H9 (cell line): ENCODE results near the gene PALD1. TPM values are rescaled to one million over a fixed set of nuclear protein-coding genes. Genes with fewer than 3 reads are reported as not detected.

ENCODE experiments used
- DNase-seq: peaks from one replicate; pipeline ENCODE4 v3.0.0-alpha.2; 2017
- H2AFZ ChIP-seq: one replicate; pipeline ENCODE4 v1.6.1; 2013; ENCODE audit warnings: mild to moderate bottlenecking, low read length, control low read depth, moderate library complexity
- H2AK5ac ChIP-seq: 2 replicates; pipeline ENCODE4 v1.6.1; 2013; ENCODE audit warnings: low read length, control low read depth, mixed read lengths; ENCODE audit not compliant: insufficient read length
- H2BK120ac ChIP-seq: one replicate; pipeline ENCODE4 v1.6.1; 2013; ENCODE audit warnings: low read depth, mild to moderate bottlenecking, low read length, control low read depth, inconsistent platforms; ENCODE audit not compliant: poor library complexity, severe bottlenecking
- H2BK12ac ChIP-seq: 2 replicates; pipeline ENCODE4 v1.6.1; 2013; ENCODE audit warnings: low read length, control low read depth, mixed read lengths, low read depth; ENCODE audit not compliant: insufficient read length
- H2BK15ac ChIP-seq: 2 replicates; pipeline ENCODE4 v1.6.1; 2013; ENCODE audit warnings: low read depth, low read length, control low read depth
- H2BK20ac ChIP-seq: one replicate; pipeline ENCODE4 v1.6.1; 2013; ENCODE audit warnings: low read depth, mild to moderate bottlenecking, low read length, control low read depth, inconsistent platforms; ENCODE audit not compliant: poor library complexity, severe bottlenecking
- H2BK5ac ChIP-seq: 2 replicates; pipeline ENCODE4 v1.6.1; 2013; ENCODE audit warnings: low read length, control low read depth, mixed read lengths; ENCODE audit not compliant: insufficient read length
- H3K14ac ChIP-seq: 2 replicates; pipeline ENCODE4 v1.6.1; 2013; ENCODE audit warnings: low read length, control low read depth; ENCODE audit not compliant: insufficient read depth
- H3K18ac ChIP-seq: 2 replicates; pipeline ENCODE4 v1.6.1; 2013; ENCODE audit warnings: low read depth, mild to moderate bottlenecking, mixed read lengths, low read length, control low read depth; ENCODE audit not compliant: insufficient read length
- H3K23ac ChIP-seq: 2 replicates; pipeline ENCODE4 v1.6.1; 2013; ENCODE audit warnings: low read length, control low read depth, mixed read lengths, low read depth; ENCODE audit not compliant: insufficient read length
- H3K23me2 ChIP-seq: 2 replicates; pipeline ENCODE4 v1.6.1; 2013; ENCODE audit warnings: low read depth, mild to moderate bottlenecking, mixed read lengths, low read length, control low read depth; ENCODE audit not compliant: insufficient read length, poor library complexity, severe bottlenecking
- H3K27ac ChIP-seq: 2 replicates; pipeline ENCODE4 v1.5.1; 2013; ENCODE audit warnings: low read length, control low read depth, mixed read lengths, low read depth; ENCODE audit not compliant: insufficient read length
- H3K27me3 ChIP-seq: 2 replicates; pipeline ENCODE4 v1.6.1; 2013; ENCODE audit warnings: low read length, control low read depth, inconsistent platforms; ENCODE audit not compliant: insufficient read depth
- H3K4ac ChIP-seq: 2 replicates; pipeline ENCODE4 v1.6.1; 2013; ENCODE audit warnings: low read depth, mild to moderate bottlenecking, control low read depth, inconsistent platforms, low read length, moderate library complexity
- H3K4me1 ChIP-seq: 2 replicates; pipeline ENCODE4 v1.6.1; 2013; ENCODE audit warnings: low read length, control low read depth, inconsistent platforms; ENCODE audit not compliant: insufficient read depth
- H3K4me2 ChIP-seq: 2 replicates; pipeline ENCODE4 v1.6.1; 2013; ENCODE audit warnings: low read length, control low read depth, mixed read lengths; ENCODE audit not compliant: insufficient read length, insufficient read depth
- H3K56ac ChIP-seq: 2 replicates; pipeline ENCODE4 v1.6.1; 2013; ENCODE audit warnings: low read depth, mild to moderate bottlenecking, mixed read lengths, low read length, control low read depth; ENCODE audit not compliant: insufficient read length
- H3K79me1 ChIP-seq: 2 replicates; pipeline ENCODE4 v1.6.1; 2013; ENCODE audit warnings: low read depth, mild to moderate bottlenecking, moderate library complexity, low read length, control low read depth, inconsistent platforms; ENCODE audit not compliant: insufficient read depth, poor library complexity, severe bottlenecking
- H3K79me2 ChIP-seq: 2 replicates; pipeline ENCODE4 v1.6.1; 2013; ENCODE audit warnings: low read length, control low read depth, inconsistent platforms; ENCODE audit not compliant: insufficient read depth
- H3K9ac ChIP-seq: 2 replicates; pipeline ENCODE4 v1.6.1; 2013; ENCODE audit warnings: low read length, control low read depth, mixed read lengths; ENCODE audit not compliant: insufficient read length; ENCODE audit errors: extremely low read depth
- H3K9me3 ChIP-seq: one replicate; pipeline ENCODE4 v1.6.1; 2013; ENCODE audit warnings: low read depth, low read length, inconsistent platforms; ENCODE audit not compliant: control insufficient read depth
- H3T11ph ChIP-seq: one replicate; pipeline ENCODE4 v1.6.1; 2013; ENCODE audit warnings: mild to moderate bottlenecking, low read length, control low read depth, inconsistent platforms
- H4K20me1 ChIP-seq: one replicate; pipeline ENCODE4 v1.6.1; 2013; ENCODE audit not compliant: control insufficient read depth, insufficient read length, insufficient read depth
- H4K5ac ChIP-seq: 2 replicates; pipeline ENCODE4 v1.6.1; 2013; ENCODE audit warnings: low read depth, mild to moderate bottlenecking, mixed read lengths, low read length, control low read depth; ENCODE audit not compliant: insufficient read length
- H4K8ac ChIP-seq: replicated peaks from 2 replicates; pipeline ENCODE4 v1.6.1; 2013; ENCODE audit warnings: low read length, control low read depth, mixed read lengths, low read depth; ENCODE audit not compliant: insufficient read length
- H4K91ac ChIP-seq: 2 replicates; pipeline ENCODE4 v1.6.1; 2013; ENCODE audit warnings: low read depth, mild to moderate bottlenecking, moderate library complexity, mixed read lengths, low read length, control low read depth; ENCODE audit not compliant: insufficient read length
- H3K27ac Mint-ChIP-seq, 3 experiments: 2 replicates in 2 of 3; 3 replicates in 1 of 3; pipeline ENCODE4 v1.8.0; 2020 to 2021; ENCODE audit warnings: mixed read lengths in 3 of 3, mild to moderate bottlenecking in 1 of 3, moderate library complexity in 1 of 3
- H3K27me3 Mint-ChIP-seq: 2 replicates; pipeline ENCODE4 v1.8.0; 2021; ENCODE audit warnings: low read depth, mild to moderate bottlenecking, moderate library complexity, mixed read lengths
- H3K36me3 Mint-ChIP-seq, 3 experiments: 2 replicates in 2 of 3; 3 replicates in 1 of 3; pipeline ENCODE4 v1.8.0; 2020 to 2021; ENCODE audit warnings: low read depth in 3 of 3, mixed read lengths in 3 of 3; ENCODE audit not compliant: insufficient read depth in 1 of 3
- H3K4me1 Mint-ChIP-seq, 2 experiments: 2 replicates each; pipeline ENCODE4 v1.8.0; 2020; ENCODE audit warnings: mixed read lengths in 2 of 2
- H3K4me3 Mint-ChIP-seq, 2 experiments: 2 replicates in 1 of 2; 3 replicates in 1 of 2; pipeline ENCODE4 v1.8.0; 2020 to 2021; ENCODE audit warnings: mild to moderate bottlenecking in 2 of 2, mixed read lengths in 2 of 2, moderate library complexity in 1 of 2
- H3K9me3 Mint-ChIP-seq, 2 experiments: 2 replicates in 1 of 2; 3 replicates in 1 of 2; pipeline ENCODE4 v1.8.0; 2020; ENCODE audit warnings: mild to moderate bottlenecking in 2 of 2, mixed read lengths in 2 of 2, moderate library complexity in 1 of 2
- CTCF ChIP-seq: fragments of 200-600 bp; sonication (generic); conservative IDR thresholded peaks from 3 replicates; pipeline ENCODE4 v1.8.0; 2021; ENCODE audit warnings: antibody characterized with exemption, mild to moderate bottlenecking
- WGBS: extraction: QIAGEN DNeasy Blood & Tissue Kit; methylation state at CpG from one replicate; pipeline ENCODE4 v1.1.7; 2013; ENCODE audit warnings: missing lambda C conversion rate, low lambda C conversion rate, mixed read lengths; ENCODE audit not compliant: insufficient read length; ENCODE audit errors: extremely low coverage; 5-methylcytosine and 5-hydroxymethylcytosine counted together
- total RNA-seq: library from RNA; stranded (reverse); gene quantifications from 2 replicates; pipeline ENCODE4 v1.2.1, GENCODE V29; 2021

Gene PALD1
- total RNA-seq, 1 experiment from 2014 or later = 21.1 TPM

GRCh38 chr10:70607936-70608335, 129.4 kb downstream of the PALD1 start:
- no peak overlapping the region for H3K27ac ChIP-seq
- H3K4me2 ChIP-seq = no peak overlapping the region
- no peak overlapping the region for H2BK12ac ChIP-seq
- H3K4me1 ChIP-seq = no peaks in the 10 kb centered on the region
- no peak overlapping the region for H4K5ac ChIP-seq
- H2BK15ac ChIP-seq = no peak overlapping the region
- H3K27me3 ChIP-seq = no peaks in the 10 kb centered on the region
- H3K14ac ChIP-seq = no peak overlapping the region
- H3K9me3 Mint-ChIP-seq = peaks cover 0 to 3% of the 10 kb centered on the region in 2 experiments; a peak in 2 of 5 replicates
- no peak overlapping the region for H2BK20ac ChIP-seq
- DNase-seq = no peak
- peaks cover 0 to 4% (median 1%) of the 10 kb centered on the region in 3 experiments; a peak in 1 of 7 replicates for H3K36me3 Mint-ChIP-seq
- no peaks in the 10 kb centered on the region for H3K79me1 ChIP-seq
- H4K8ac ChIP-seq = no peak overlapping the region
- no peaks in the 10 kb centered on the region for H3K79me2 ChIP-seq
- H2BK5ac ChIP-seq = no peak overlapping the region
- no peak overlapping the region for H2BK120ac ChIP-seq
- no peaks in the 10 kb centered on the region for H3K4me1 Mint-ChIP-seq
- no peak overlapping the region for H2AFZ ChIP-seq
- H3K4ac ChIP-seq = no peak overlapping the region
- no peak overlapping the region for H3K56ac ChIP-seq
- no peak overlapping the region for H3K23ac ChIP-seq
- no CpG with 5 or more reads among the region's 4 CpGs for WGBS
- no peak overlapping the region for H3K9ac ChIP-seq
- peaks cover 3% of the 10 kb centered on the region for H4K20me1 ChIP-seq
- H3K27me3 Mint-ChIP-seq = no peaks in the 10 kb centered on the region
- H2AK5ac ChIP-seq = no peak overlapping the region
- no peak overlapping the region for H4K91ac ChIP-seq
- no peaks in the 10 kb centered on the region for H3K9me3 ChIP-seq
- H3T11ph ChIP-seq = no peak overlapping the region
- no peak overlapping the region for H3K18ac ChIP-seq
- no peaks in the 10 kb centered on the region for H3K23me2 ChIP-seq
- no peak overlapping the region for H3K4me3 Mint-ChIP-seq
- no peak for TF ChIP-seq CTCF
- no peak overlapping the region for H3K27ac Mint-ChIP-seq
